Muscle of arm (tissue), 12 donors: ENCODE data around the gene ATG14. TPM values are rescaled to one million over a fixed set of nuclear protein-coding genes. Genes with fewer than 3 reads are reported as not detected.
"Not testable (repeated sequence)": the region's sequence is repeated elsewhere in the genome, so short reads cannot be mapped to it uniquely, and the experiment has no call there.

Source experiments
- DNase-seq: peaks from one replicate; pipeline ENCODE4 v3.0.0-alpha.2; 2013
- polyA plus RNA-seq, 12 donors: library from polyadenylated mRNA; unstranded; fragments of 120-200 nt; gene quantifications; one replicate each; pipeline ENCODE4 v1.2.1, GENCODE V29; 2013; ENCODE audit not compliant: insufficient read length in 12 of 12

The ATG14 gene
- polyA plus RNA-seq, 12 donors: 11.2 to 22.9 (median 17.1) TPM; not detected in 1

DNA sequence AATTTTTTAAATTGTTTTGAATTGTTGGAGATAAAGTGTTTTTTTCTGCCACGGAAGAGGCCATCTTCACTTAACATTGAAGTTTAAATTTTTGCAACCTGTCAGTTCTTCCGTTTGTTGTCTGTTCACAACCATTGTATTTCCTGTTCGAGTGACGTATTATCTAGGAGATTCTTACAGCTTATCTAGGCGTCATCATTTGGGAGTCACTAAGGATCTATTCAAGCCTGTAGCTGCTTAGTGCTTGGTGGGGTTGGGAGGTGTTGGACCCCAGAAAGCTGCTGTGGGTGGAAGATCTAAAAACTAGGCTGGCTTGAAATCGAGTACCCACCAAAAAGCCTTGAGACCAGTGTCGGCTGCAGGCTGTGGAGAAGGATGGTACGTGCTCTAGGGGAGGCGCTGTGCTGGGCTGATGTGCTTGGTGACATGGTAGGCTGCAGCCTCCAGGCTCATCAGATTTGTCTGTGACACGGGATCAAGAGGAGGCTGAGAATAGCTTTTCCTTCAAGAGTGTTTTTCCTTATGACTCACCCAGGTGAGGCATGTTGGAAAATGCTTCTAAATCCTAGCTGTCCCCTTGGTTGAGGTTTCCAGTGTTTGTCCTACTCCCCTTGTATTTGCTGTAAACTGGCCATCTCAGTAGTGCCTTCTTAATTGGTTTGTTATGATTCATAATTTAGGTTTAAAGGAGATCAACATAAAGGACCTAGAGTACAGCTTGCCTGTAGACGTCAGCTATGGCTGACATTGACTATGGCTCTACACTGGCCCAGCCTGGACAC, 57.8 kb downstream of the ATG14 start:
- no peak for DNase-seq

DNA sequence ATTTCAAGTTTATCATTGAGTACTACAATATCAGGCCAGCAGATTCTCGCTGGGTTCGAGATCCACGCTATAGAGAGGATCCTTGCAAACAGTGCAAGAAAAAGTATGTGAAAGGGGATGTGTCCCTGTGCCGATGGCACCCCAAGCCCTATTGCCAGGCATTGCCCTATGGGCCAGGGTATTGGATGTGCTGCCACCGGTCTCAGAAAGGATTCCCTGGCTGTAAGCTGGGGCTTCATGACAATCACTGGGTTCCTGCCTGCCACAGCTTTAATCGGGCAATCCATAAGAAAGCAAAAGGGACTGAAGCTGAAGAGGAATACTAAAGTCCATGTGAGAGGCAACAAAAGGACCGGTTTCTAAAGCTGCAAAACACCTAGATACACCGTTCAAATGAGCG, 59.4 kb downstream of the ATG14 start:
- DNase-seq: no peak

DNA sequence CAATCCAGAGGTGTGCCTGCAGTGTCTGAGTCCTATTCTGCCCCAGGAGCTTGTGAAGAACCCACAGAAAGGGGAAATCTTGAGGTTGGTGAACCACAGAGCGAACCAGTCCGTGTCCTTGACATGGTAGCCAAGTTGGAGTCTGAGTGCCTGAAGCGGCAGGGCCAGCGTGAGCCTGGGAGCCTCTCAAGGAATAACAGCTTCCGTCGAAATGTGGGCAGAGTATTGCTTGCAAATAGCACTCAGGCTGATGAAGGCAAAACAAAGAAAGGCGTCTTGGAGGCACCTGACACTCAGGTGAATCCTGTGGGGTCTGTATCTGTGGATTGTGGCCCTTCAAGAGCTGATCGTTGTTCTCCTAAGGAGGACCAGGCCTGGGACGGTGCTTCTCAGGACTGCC, 60.5 kb downstream of the ATG14 start:
- DNase-seq: no peak

DNA sequence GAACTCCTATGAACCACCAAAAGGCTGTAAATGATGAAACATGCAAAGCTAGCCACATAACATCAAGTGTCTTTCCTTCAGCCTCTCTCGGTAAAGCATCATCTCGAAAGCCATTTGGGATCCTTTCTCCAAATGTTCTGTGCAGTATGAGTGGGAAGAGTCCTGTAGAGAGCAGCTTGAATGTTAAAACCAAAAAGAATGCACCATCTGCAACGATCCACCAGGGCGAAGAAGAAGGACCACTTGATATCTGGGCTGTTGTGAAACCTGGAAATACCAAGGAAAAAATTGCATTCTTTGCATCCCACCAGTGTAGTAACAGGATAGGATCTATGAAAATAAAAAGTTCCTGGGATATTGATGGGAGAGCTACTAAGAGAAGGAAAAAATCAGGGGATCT, 61.2 kb downstream of the ATG14 start:
- DNase-seq: no peak

DNA sequence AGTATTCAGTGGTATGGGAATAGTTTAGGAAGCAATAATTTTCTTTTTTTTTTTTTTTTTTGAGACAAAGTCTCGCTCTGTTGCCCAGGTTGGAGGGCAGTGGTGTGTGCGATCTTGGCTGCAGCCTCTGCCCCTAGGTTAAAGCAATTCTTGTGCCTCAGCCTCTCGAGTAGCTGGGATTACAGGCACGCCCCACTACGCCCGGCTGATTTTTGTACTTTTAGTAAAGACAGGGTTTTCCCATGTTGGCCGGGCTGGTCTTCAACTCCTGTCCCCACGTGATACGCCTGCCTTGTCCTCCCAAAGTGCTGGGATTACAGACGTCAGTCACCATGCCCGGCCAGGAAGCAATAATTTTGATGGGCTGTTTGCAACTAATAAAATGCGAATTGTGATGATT, 62.1 kb downstream of the ATG14 start:
- DNase-seq: no peak

DNA sequence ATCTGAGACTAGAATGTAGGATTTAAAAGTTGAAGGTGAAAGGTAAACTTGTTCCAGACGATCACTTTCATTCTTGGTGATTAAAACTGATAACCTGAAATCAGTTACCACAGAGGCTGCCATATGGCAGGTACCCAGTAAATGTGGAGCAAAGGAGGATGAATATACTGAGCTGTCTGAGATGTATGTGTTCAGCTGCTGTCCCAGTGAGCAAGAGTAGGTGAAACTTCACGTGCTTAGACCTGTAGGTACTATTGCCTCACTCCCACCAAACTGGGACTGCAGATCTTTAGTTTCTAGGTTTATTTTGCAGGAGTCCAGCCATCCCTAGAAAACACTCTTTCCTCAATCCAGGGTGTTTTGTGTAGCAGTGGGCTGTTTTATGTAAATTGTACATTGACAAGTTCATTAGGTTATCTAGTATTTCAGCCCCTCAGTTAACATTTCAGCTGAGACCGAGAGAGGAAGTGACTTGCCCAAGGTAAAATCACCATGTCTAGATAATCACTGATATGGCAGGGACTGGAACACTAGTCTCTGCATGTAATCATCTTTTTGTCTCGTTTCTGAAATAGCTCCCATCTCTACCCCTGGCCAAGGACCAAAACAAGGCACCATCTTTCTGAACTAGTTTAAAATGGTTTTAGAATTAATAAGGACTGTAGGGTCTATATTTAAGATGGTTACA, 62.7 kb downstream of the ATG14 start:
- DNase-seq: no peak

DNA sequence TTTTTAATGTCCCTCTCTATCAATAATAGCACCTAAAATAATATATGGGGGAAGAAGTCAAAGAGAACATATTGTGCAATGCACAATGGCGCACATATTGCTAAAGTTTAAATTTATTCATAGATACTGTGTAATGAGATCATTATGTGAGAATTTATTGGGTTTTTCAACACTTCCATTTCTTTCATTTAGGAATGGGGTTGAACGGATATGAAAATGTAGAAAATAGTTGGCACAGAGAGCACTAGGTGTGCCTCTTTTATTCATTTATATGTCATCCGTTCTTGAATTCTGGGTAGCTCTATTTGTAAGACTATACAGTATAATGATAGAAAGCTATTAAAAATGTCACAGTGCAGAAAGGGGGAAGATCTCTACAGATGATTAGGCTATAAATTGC, 63.9 kb downstream of the ATG14 start:
- DNase-seq: no peak

DNA sequence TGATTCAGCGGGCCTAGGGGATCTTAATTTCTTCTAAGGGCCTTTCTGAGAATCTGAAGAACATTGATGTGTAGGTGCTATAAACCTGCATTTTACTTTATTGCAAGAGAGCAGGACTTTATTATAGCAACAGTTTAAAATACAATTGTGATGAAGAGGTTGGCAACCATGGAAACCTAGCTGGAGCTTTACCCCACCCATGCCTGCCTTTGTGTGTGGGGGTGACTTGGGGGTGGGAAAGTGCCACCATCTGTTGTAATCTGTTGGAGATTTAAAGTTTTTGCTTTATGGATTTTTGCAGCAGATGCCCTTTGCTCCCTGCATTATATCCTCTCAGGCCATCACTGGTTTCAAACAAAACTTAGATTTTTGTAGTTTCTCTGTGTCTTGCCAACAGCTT, 64.6 kb downstream of the ATG14 start:
- no peak for DNase-seq

DNA sequence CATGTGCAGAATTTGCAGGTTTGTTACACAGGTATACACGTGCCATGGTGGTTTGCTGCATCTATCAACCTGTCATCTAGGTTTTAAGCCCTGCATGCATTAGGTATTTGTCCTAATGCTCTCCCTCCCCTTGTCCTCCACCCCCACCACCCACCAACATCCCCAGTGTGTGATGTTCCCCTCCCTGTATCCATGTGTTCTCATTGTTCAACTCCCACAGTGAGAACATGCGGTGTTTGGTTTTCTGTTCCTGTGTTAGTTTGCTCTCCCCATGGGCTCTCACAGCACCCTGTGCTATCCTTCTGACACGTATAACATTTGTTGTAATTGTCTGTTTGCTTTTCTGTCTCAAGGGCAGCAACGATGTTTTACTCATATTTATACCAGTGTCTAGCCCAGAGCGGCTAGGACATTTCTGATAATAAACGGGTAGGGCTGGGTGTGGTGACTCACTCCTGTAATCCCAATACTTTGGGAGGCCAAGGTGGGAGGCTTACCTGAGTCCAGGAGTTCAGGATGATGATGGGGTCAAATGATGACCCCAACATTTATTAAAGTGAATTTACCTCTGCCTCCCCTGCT, 67.0 kb downstream of the ATG14 start:
- DNase-seq: not testable (repeated sequence)

DNA sequence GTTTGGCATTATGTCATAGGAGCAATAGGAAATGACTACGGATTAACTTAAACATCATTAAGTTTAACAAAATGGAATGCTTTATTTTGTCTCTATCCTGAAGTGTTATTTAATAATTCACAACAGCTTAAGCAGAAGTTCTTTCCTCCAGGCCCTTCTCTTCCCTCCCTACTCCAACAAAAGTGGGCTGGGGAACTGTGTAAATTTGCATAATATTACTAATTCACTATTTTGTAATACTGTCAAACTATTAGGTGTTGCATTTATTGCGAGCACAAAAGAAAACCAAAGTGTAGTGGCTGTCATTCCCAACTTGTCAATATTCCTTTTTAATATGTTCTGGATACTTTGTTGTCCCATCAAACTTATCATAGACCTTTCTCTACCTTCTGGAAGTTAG, 69.8 kb downstream of the ATG14 start:
- no peak for DNase-seq

DNA sequence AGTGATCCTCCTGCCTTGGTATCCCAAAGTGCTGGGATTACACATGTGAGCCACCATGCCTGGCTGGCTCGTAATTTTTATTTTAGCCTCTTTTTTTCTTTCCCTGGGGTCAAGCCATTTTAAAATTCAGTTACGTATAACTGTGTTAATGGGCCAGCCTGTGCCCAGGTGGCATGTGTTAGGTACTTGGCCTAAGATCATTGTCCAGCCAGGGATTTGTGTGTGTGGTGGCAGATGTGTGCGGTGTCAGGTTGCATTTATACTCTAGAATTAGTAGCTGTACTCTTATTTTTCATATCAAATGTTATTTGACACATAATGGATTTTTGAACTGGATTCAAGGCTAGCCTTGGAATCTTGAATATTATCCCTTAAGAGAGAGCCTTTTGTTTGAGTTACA, 71.1 kb downstream of the ATG14 start:
- no peak for DNase-seq

DNA sequence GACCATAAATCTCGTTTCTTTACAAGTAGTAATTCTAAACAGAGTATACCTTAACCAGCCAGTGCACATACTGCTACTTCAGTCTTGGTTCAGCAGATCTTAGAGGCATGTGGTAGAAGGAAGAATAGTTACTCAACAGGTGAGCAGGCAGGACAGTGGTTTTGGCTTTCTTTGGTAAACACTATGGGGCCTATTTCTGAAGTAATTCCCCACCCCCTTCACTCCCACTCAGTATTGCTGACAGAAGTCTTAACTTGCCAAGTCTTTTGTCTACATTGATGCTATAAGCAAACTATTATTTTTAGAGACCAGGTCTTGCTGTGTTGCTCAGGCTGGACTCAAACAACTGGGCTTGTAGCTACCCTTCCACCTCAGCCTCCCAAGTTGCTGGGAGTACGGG, 71.9 kb downstream of the ATG14 start:
- no peak for DNase-seq

DNA sequence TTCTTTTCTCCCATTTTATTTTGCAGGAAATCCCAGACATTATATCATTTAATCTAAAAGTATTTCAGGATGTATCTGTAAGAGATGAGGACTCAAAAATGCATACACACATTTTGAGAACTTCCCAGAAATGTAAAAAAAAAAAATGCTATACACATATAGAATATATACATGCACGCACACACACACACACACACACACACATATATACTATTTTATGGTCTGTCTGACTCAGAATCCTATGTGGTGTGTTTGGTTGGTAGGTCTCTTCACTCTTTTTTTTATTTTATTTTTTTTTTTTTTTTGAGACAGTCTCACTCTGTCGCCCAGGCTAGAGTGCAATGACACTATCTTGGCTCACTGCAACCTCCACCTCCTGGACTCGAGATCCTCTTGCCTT, 74.9 kb downstream of the ATG14 start:
- no peak for DNase-seq

DNA sequence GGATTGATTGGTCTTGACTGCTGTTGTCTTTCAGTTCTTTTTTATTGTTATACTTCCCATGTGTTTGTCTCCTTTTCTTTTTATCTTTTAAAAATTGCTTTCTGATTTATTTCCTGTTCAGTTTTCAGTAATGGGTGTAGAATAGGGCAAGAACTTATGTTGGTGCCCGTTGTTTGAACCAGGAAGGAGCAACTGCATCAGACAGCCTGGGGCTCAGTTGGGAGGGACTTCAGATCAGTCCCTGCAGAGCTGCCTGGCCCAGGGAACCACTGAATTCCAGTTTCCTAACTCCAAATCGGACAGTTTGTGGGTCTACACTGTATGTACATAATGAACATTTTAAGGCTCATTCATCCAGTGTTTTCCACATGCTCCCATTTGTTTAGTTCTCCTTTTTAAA, 75.5 kb downstream of the ATG14 start:
- no peak for DNase-seq

DNA sequence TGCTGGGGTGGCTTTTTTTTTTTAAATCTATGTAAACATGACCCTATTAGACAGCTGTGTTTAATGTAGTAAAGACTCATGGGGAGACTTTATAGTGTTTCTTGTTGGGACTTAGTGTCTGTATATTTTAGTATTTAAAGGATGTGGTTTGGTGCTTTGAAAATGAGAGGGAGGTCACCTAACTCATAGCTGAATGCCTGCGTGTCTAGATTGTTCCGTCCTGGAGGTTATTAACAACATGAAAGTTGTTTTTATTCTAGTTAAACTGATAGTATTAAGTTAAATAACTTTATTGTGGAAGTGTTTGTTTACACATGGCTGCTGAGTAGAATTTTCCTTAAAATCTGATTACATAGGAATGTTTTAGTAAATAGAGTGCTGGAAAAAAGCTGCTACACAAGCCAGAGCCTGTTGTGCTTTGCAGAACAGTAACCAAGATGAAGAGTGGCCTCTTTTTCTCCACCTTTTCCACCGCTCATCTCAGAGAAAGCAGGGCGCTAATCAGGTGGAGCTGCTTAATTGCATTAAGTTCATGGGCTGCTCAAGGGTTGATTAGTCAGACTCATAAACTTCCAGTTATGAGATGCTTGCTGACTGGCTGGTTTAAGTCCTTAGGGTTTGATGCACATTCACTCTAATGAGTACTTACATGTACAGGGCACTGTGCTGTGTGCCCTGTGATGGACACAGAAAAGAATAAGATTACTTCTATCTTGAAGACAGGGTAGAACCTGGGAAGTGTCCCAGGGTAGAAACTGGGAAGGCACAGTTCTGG, 77.7 kb downstream of the ATG14 start:
- DNase-seq: no peak

DNA sequence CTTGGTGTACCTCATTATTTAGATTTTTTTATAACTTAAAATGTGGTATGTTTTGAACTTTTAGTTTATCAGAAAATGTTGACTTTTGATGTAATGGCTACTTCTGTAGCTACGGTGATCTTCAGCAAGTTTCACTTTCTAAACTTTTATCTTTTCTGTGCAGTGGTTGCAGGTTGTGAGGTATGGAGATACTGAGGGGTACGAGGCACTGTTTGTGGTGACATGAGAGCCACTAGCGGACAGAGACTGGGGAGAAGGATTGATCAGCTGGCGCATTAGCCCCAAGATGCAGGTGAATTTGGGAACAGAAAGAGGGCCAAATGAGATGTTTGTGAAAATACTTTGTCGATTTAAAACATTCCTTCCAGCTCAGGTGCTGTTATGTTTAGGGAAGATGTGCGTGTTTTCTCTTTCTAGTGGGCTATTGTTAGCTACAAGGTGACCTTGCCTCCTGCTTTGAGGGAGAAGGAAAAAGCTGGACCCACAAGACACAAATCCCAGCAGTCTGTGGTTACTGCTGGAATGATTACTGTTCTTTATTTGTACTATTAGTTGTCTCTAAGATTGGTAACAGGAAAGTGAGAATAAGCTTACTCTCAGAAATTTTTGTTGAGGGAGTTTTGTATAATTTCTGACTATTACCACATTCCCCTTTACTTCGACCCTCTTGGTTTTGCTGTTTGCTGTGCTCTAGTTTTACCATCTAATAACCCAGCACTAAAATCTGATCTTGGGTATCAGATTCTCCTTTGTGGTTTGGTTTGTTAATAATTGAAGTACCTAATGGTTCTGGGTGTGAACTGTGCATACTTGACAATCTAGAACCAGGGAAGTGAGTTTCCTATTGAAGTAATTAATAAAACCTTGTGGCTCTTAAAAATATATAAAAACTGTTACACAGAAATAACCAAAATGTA, 78.7 kb downstream of the ATG14 start:
- no peak for DNase-seq

DNA sequence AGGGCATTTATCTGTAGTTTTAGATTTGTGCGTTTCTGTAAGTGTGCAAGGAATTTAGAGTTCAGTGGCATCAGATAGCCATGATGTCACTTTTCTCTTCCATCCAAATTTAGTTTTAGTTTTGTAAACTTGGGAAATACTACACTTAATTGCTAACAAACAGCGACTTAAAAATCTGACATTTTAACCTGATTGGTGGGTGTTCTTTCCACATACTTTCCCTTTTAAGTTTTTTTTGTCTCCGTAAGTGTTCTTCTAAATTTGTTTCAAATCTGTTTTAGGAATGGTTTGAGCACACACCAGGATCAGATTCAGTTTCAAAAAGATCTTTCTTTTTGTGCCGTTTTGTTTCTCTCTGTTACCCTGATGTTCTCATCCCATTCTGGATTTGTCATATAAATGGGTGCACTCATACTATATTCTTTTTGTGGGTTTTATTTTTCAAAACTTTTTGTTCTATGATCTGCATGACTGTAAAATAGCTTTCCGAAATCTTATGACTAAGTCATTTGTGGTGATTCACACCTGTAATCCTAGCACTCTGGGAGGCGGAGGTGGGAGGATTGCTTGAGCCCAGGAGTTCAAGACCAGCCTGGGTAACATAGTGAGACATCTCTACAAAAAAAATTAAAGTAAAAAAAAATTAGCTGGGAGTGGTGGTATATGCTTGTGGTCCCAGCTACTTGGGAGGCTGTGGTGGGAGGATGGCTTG, 81.5 kb downstream of the ATG14 start:
- peak; percentile 7 for DNase-seq

DNA sequence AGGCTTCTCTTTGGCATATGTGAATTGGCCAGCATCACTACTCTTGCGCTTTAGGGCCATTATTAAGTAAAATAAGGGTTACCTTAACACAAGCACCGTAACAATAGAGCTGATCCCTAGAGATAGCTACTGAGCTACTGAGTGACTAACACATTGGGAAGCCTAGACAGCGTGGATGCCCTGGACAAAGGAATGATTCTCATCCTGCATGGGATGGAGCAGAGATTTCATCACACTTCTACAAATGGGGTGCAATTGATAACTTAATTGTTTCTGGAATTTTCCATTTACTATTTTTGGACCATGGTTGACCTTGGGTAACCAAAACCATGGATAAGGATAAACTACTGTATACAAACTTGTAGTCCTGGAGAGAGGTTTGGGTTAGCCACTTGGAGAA, 83.3 kb downstream of the ATG14 start:
- no peak for DNase-seq

DNA sequence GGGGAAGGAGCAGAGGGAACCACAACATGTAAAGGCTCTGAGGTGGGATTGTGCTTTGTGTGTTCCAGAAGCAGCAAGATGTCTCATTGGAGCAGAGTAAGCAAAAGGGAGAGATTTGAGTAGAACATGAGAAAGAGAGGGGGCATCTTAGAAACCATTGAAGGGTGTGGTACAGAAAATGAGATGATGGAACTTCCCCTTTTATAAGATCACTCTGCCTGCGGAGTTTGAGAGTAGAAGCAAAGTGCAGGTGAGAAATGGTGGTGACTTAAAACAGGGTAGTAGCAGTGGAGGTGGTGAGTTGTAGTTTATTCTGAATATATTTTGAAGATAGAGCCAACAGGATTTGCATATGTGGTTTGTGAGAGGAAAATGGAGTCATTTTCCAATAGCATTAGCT, 84.5 kb downstream of the ATG14 start:
- DNase-seq: no peak

DNA sequence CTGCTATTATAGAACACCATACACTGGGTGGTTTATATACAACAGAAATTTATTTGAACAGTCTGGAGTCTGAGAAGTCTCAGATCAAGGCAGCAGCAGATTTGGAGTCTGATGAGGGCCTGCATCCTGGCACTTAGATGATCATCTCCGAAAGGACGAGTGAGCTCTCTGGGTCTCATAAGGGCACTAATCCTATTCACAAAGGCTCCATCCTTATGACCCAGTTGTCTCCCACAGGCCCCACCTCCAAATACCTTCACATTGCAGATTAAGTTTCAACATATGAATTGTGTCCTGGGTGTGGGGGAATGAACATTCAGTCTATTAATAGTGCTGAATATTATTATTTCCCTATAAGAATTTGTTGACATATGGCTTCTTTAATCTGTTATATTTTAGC, 86.8 kb downstream of the ATG14 start:
- no peak for DNase-seq

DNA sequence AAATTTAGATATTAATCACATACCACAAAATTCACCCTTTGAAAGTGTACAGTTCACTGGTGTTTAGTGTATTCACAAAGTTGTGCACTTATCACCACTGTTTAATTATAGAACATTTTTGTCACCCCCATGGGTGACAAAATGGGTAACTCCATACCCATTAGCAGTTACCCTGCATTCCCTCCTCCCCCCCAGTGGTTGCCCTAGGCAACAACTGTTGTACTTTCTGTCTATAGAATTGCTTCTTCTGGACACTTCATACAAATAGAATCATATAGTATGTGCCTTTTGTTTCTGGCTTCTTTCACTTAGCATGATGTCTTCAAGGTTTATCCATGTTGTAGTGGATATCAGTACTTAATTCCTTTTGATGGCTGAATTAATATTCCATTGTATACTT, 87.7 kb downstream of the ATG14 start:
- DNase-seq: no peak
